Panc1 (cell line): ENCODE measurements around the gene FCN3. TPM values are rescaled to one million over a fixed set of nuclear protein-coding genes. Genes with fewer than 3 reads are reported as not detected.

Experiments
- ATAC-seq: fragments of 200-7000 bp; cut with Tn5 transposase; 2 replicates; pipeline ENCODE4 v1.9.1; 2020; ENCODE audit warnings: mild to moderate bottlenecking, moderate library complexity
- BruUV-seq: library from RNA; stranded (reverse); fragments of 400-500 nt; replicated peaks from 2 replicates; lab custom pipeline; 2021; lab: Mats Ljungman, UMichigan
- CTCF ChIA-PET: fragments of 300-600 bp; sonication (Branson Sonifier 250); formaldehyde crosslinking; loops from one replicate; lab custom pipeline; 2022; ENCODE audit warnings: antibody characterized with exemption; lab: Charles Lee
- POLR2A ChIA-PET: fragments of 300-600 bp; sonication (Branson Sonifier 250); formaldehyde crosslinking; loops from one replicate; lab custom pipeline; 2022; ENCODE audit warnings: antibody characterized with exemption; lab: Charles Lee
- DNase-seq: peaks from one replicate; pipeline ENCODE4 v3.0.0-alpha.2; 2010; ENCODE audit warnings: low read depth, low spot score
- H3K27ac ChIP-seq: 2 replicates; pipeline ENCODE4 v1.5.1; 2011; ENCODE audit warnings: mild to moderate bottlenecking, low read length, inconsistent platforms
- H3K27me3 ChIP-seq: fragments of 200-500 bp; sonication (Bioruptor generic); 2 replicates; pipeline ENCODE4 v1.6.0; 2014; ENCODE audit warnings: low read length, inconsistent platforms; ENCODE audit not compliant: control insufficient read depth, insufficient read depth
- H3K36me3 ChIP-seq: fragments of 200-500 bp; sonication (Bioruptor generic); 2 replicates; pipeline ENCODE4 v1.5.1; 2014; ENCODE audit warnings: inconsistent platforms, mild to moderate bottlenecking, low read length, moderate library complexity; ENCODE audit not compliant: control insufficient read depth, insufficient read depth
- H3K4me1 ChIP-seq: 2 replicates; pipeline ENCODE4 v1.5.1; 2011; ENCODE audit warnings: inconsistent platforms, mild to moderate bottlenecking, low read length, moderate library complexity; ENCODE audit not compliant: control insufficient read depth, insufficient read depth
- H3K4me3 ChIP-seq, 2 experiments: 2 replicates each; pipeline ENCODE4 v1.5.1; 2011 to 2012; ENCODE audit warnings: low read depth in 2 of 2, low read length in 2 of 2, mild to moderate bottlenecking in 2 of 2, inconsistent platforms in 1 of 2, moderate library complexity in 1 of 2
- H3K9me3 ChIP-seq: fragments of 200-500 bp; sonication (Bioruptor generic); 2 replicates; pipeline ENCODE4 v1.5.1; 2014; ENCODE audit warnings: low read depth, mild to moderate bottlenecking, inconsistent platforms, low read length, moderate library complexity; ENCODE audit not compliant: control insufficient read depth, insufficient read depth
- POLR2AphosphoS5 ChIP-seq: IDR thresholded peaks from 2 replicates; pipeline ENCODE4 v1.6.1; 2012; ENCODE audit warnings: mild to moderate bottlenecking, low read depth, low read length, moderate library complexity
- SIN3A ChIP-seq: IDR thresholded peaks from 2 replicates; pipeline ENCODE4 v1.6.1; 2012; ENCODE audit warnings: low read depth, mild to moderate bottlenecking, low read length, moderate library complexity, borderline replicate concordance; ENCODE audit not compliant: insufficient read depth
- TCF7L2 ChIP-seq: IDR thresholded peaks from 2 replicates; pipeline ENCODE4 v1.6.1; 2011; ENCODE audit warnings: mild to moderate bottlenecking, low read depth, low read length, inconsistent platforms
- in situ Hi-C: cut with HindIII; loops from 2 replicates; pipeline ENCODE4 v1.10.0; 2016; ENCODE audit warnings: low sequenced_read_pairs, low pct_unique_long_range_greater_than_20kb
- intact Hi-C: fragments of 100-400 bp; cut with micrococcal nuclease; formaldehyde crosslinking; loops from one replicate; pipeline ENCODE4 v1.10.0; 2022; ENCODE audit not compliant: unreplicated experiment
- total RNA-seq: library from RNA; stranded (reverse); gene quantifications from one replicate; pipeline ENCODE4 v1.2.1, GENCODE V29; 2021; ENCODE audit not compliant: unreplicated experiment
- TF ChIP-seq, protein P1 (sequence below): fragments of 450-650 bp; IDR thresholded peaks from 2 replicates; pipeline ENCODE4 v1.5.1; 2017; ENCODE audit warnings: mild to moderate bottlenecking
- TF ChIP-seq, protein P2 (sequence below), 2 experiments: IDR thresholded peaks; 2 replicates each; pipeline ENCODE4 v1.6.1; 2011 to 2012; ENCODE audit warnings: low read depth in 2 of 2, control low read depth in 1 of 2, low read length in 1 of 2, mild to moderate bottlenecking in 1 of 2, moderate library complexity in 1 of 2; ENCODE audit not compliant: insufficient read depth in 1 of 2

The FCN3 gene
- total RNA-seq, 1 experiment from 2014 or later = not detected

DNA sequence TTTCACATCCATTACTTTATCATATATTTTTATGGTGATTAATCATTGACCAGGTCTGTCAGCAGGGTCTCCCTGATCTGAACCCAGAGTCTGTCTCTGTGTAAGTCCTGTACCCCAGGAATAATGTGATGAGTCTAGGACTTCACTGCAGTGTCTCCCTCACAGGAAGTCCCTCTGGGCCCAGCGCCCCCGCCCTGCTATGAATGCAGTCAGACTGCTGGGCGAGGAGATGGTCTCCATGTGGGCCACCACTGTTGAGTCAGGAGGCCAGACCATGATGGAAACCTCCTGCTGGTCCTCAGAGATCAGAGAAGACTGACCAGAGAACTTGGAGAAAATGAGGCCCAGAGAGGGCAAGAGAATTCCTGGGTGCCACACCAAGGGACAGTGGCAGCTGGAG is 43.2 kb downstream of the FCN3 start:
- Histone ChIP-seq H3K27me3 (no peaks in the 10 kb centered on the region), H3K4me1 (peaks cover 7% of the 10 kb centered on the region; the same call in 1 of the 2 replicates), H3K9me3 (no peaks in the 10 kb centered on the region), H3K27ac (no peak overlapping the region), H3K4me3 (no peak overlapping the region), H3K36me3 (peaks cover 2% of the 10 kb centered on the region)
- in situ Hi-C loops (no loop called here), intact Hi-C loops (no loop called here)
- CTCF ChIA-PET = no interaction called here
- POLR2A ChIA-PET = interaction anchor here (0.5 kb wide), 1 partner anchor 8 kb away, joined by 3 read pairs; no protein-coding TSS in a partner anchor
- BruUV-seq = no TSS peak
- ATAC-seq = no peak
- TF ChIP-seq, protein P1, sequence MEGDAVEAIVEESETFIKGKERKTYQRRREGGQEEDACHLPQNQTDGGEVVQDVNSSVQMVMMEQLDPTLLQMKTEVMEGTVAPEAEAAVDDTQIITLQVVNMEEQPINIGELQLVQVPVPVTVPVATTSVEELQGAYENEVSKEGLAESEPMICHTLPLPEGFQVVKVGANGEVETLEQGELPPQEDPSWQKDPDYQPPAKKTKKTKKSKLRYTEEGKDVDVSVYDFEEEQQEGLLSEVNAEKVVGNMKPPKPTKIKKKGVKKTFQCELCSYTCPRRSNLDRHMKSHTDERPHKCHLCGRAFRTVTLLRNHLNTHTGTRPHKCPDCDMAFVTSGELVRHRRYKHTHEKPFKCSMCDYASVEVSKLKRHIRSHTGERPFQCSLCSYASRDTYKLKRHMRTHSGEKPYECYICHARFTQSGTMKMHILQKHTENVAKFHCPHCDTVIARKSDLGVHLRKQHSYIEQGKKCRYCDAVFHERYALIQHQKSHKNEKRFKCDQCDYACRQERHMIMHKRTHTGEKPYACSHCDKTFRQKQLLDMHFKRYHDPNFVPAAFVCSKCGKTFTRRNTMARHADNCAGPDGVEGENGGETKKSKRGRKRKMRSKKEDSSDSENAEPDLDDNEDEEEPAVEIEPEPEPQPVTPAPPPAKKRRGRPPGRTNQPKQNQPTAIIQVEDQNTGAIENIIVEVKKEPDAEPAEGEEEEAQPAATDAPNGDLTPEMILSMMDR = no peak
- no peak for TF ChIP-seq POLR2AphosphoS5
- TF ChIP-seq SIN3A = no peak
- TF ChIP-seq, protein P2, sequence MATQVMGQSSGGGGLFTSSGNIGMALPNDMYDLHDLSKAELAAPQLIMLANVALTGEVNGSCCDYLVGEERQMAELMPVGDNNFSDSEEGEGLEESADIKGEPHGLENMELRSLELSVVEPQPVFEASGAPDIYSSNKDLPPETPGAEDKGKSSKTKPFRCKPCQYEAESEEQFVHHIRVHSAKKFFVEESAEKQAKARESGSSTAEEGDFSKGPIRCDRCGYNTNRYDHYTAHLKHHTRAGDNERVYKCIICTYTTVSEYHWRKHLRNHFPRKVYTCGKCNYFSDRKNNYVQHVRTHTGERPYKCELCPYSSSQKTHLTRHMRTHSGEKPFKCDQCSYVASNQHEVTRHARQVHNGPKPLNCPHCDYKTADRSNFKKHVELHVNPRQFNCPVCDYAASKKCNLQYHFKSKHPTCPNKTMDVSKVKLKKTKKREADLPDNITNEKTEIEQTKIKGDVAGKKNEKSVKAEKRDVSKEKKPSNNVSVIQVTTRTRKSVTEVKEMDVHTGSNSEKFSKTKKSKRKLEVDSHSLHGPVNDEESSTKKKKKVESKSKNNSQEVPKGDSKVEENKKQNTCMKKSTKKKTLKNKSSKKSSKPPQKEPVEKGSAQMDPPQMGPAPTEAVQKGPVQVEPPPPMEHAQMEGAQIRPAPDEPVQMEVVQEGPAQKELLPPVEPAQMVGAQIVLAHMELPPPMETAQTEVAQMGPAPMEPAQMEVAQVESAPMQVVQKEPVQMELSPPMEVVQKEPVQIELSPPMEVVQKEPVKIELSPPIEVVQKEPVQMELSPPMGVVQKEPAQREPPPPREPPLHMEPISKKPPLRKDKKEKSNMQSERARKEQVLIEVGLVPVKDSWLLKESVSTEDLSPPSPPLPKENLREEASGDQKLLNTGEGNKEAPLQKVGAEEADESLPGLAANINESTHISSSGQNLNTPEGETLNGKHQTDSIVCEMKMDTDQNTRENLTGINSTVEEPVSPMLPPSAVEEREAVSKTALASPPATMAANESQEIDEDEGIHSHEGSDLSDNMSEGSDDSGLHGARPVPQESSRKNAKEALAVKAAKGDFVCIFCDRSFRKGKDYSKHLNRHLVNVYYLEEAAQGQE (IDR thresholded peaks at IDR 0.05; ENCODE audit: insufficient read depth in 1 of 2, low read depth in 2 of 2, low read length in 1 of 2) = no peak
- TF ChIP-seq TCF7L2 = no peak
- no peak for DNase-seq

DNA sequence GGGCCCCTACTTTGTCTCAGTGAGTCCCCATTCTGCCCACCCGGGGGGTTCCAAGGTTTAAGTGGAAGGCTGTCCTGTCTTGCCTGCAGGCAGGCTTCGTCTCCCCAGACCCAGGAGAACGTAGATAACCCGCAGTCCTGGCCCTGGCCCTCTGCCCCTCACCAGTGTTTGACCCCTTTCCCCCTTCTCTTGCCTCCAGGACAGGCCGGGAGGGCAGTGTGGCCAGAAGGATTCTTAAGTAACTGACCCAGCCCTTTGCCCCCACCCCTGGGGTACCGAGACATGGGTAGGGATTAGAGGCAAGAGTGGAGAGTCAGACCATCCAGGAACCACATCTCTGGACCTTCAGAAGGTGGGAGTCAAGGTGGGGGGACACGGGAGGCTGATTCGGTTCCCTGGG is 43.8 kb downstream of the FCN3 start:
- POLR2A ChIA-PET = no interaction called here
- H3K4me1 ChIP-seq = peaks cover 7% of the 10 kb centered on the region; the same call in 1 of the 2 replicates
- no TSS peak for BruUV-seq
- no peaks in the 10 kb centered on the region for H3K27me3 ChIP-seq
- no peak overlapping the region for H3K4me3 ChIP-seq
- CTCF ChIA-PET = no interaction called here
- ATAC-seq (no peak), DNase-seq (no peak)
- in situ Hi-C loops (no loop called here), intact Hi-C loops (no loop called here)
- peaks cover 2% of the 10 kb centered on the region for H3K36me3 ChIP-seq
- H3K9me3 ChIP-seq = no peaks in the 10 kb centered on the region
- TF ChIP-seq SIN3A (no peak), POLR2AphosphoS5 (no peak), TCF7L2 (no peak)
- TF ChIP-seq, protein P1 = no peak
- TF ChIP-seq, protein P2 (IDR thresholded peaks at IDR 0.05; ENCODE audit: insufficient read depth in 1 of 2, low read depth in 2 of 2, low read length in 1 of 2) = no peak
- H3K27ac ChIP-seq = no peak overlapping the region
